Measurements from ENCODE around the gene PRKCE. TPM values are rescaled to one million over a fixed set of nuclear protein-coding genes. Genes with fewer than 3 reads are reported as not detected.

The PRKCE gene
- total RNA-seq, 1 experiment from 2014 or later, result 17.7 TPM

- BruUV-seq (replicated peaks), result no TSS peak
- peak; percentile 92 for DNase-seq
- H3K27ac Mint-ChIP-seq (ENCODE audit: unreplicated experiment), result peak overlapping the region; percentile 94
- intact Hi-C loops (cut with micrococcal nuclease; ENCODE audit: unreplicated experiment), result no loop called here
- H3K4me1 Mint-ChIP-seq (ENCODE audit: low read depth, unreplicated experiment), result peaks cover 25% of the 10 kb centered on the region
- TF ChIP-seq CTCF (IDR thresholded peaks at IDR 0.05; ENCODE audit: unreplicated experiment), result peak; percentile 48
- H3K4me3 Mint-ChIP-seq (ENCODE audit: low read depth, unreplicated experiment), result peak overlapping the region; percentile 94
- no peaks in the 10 kb centered on the region for H3K9me3 Mint-ChIP-seq (ENCODE audit: low read depth, unreplicated experiment)
- CTCF ChIA-PET, result interaction anchor here (0.6 to 2.1 kb wide), 9 partner anchors 11 to 288 kb away, joined by 3 to 14 read pairs (median 4); no protein-coding TSS in a partner anchor
- no peaks in the 10 kb centered on the region for H3K27me3 Mint-ChIP-seq (ENCODE audit: unreplicated experiment)
- peaks cover 42% of the 10 kb centered on the region for H3K36me3 Mint-ChIP-seq (ENCODE audit: insufficient read depth, unreplicated experiment)
Measured at GRCh38 chr2:45650851-45651414, 542 bp upstream of the PRKCE start.

GRCh38 chr2:45652090-45653031 is 886 bp downstream of the PRKCE start:
- H3K9me3 Mint-ChIP-seq (ENCODE audit: low read depth, unreplicated experiment), result no peaks in the 10 kb centered on the region
- no TSS peak for BruUV-seq (replicated peaks)
- CTCF ChIA-PET, result interaction anchor here (0.8 to 2.1 kb wide), 2 partner anchors 126 to 206 kb away, joined by 14 read pairs; no protein-coding TSS in a partner anchor
- peak overlapping the region; percentile 94 for H3K4me3 Mint-ChIP-seq (ENCODE audit: low read depth, unreplicated experiment)
- TF ChIP-seq CTCF (IDR thresholded peaks at IDR 0.05; ENCODE audit: unreplicated experiment), result no peak
- peaks cover 42% of the 10 kb centered on the region for H3K36me3 Mint-ChIP-seq (ENCODE audit: insufficient read depth, unreplicated experiment)
- peak overlapping the region; percentile 61 for H3K27ac Mint-ChIP-seq (ENCODE audit: unreplicated experiment)
- DNase-seq, result peak; percentile 38
- intact Hi-C loops (cut with micrococcal nuclease; ENCODE audit: unreplicated experiment), result loop anchor here (2.0 kb wide), 1 partner anchor 22 kb away; no protein-coding TSS in a partner anchor
- peaks cover 25% of the 10 kb centered on the region for H3K4me1 Mint-ChIP-seq (ENCODE audit: low read depth, unreplicated experiment)
- H3K27me3 Mint-ChIP-seq (ENCODE audit: unreplicated experiment), result no peaks in the 10 kb centered on the region

- Mint-ChIP-seq H3K27ac (ENCODE audit: unreplicated experiment) (peak overlapping the region; percentile 61), H3K4me1 (ENCODE audit: low read depth, unreplicated experiment) (peaks cover 18% of the 10 kb centered on the region), H3K9me3 (ENCODE audit: low read depth, unreplicated experiment) (no peaks in the 10 kb centered on the region), H3K4me3 (ENCODE audit: low read depth, unreplicated experiment) (peak overlapping the region; percentile 94), H3K27me3 (ENCODE audit: unreplicated experiment) (no peaks in the 10 kb centered on the region), H3K36me3 (ENCODE audit: insufficient read depth, unreplicated experiment) (peaks cover 42% of the 10 kb centered on the region)
- no peak for DNase-seq
- TSS peak; percentile 49 for BruUV-seq (replicated peaks)
- TF ChIP-seq CTCF (IDR thresholded peaks at IDR 0.05; ENCODE audit: unreplicated experiment), result no peak
- CTCF ChIA-PET, result interaction anchor here (2.1 kb wide), 1 partner anchor 125 kb away, joined by 14 read pairs; no protein-coding TSS in a partner anchor
- intact Hi-C loops (cut with micrococcal nuclease; ENCODE audit: unreplicated experiment), result loop anchor here (2.0 kb wide), 1 partner anchor 21 kb away; no protein-coding TSS in a partner anchor
Measured at GRCh38 chr2:45653122-45653913, 1.8 kb downstream of the PRKCE start.

- intact Hi-C loops (cut with micrococcal nuclease; ENCODE audit: unreplicated experiment), result no loop called here
- no peak for DNase-seq
- H3K4me3 Mint-ChIP-seq (ENCODE audit: low read depth, unreplicated experiment), result no peak overlapping the region
Measured at GRCh38 chr2:45654250-45654649, 2.8 kb downstream of the PRKCE start.

More at GRCh38 chr2:45654250-45654649, 2.8 kb downstream of the PRKCE start:
- no peaks in the 10 kb centered on the region for H3K9me3 Mint-ChIP-seq (ENCODE audit: low read depth, unreplicated experiment)
- CTCF ChIA-PET, result interaction anchor here (1.0 kb wide), 1 partner anchor 9 kb away, joined by 4 read pairs; no protein-coding TSS in a partner anchor
- TF ChIP-seq CTCF (IDR thresholded peaks at IDR 0.05; ENCODE audit: unreplicated experiment), result no peak
- no TSS peak for BruUV-seq (replicated peaks)
- H3K36me3 Mint-ChIP-seq (ENCODE audit: insufficient read depth, unreplicated experiment), result peaks cover 40% of the 10 kb centered on the region
- no peak overlapping the region for H3K27ac Mint-ChIP-seq (ENCODE audit: unreplicated experiment)
- H3K4me1 Mint-ChIP-seq (ENCODE audit: low read depth, unreplicated experiment), result peaks cover 18% of the 10 kb centered on the region
- no peaks in the 10 kb centered on the region for H3K27me3 Mint-ChIP-seq (ENCODE audit: unreplicated experiment)

Measured in Calu3 (cell line).